HG03565 (cell line): ENCODE results near the gene ARL5A.
"Not testable (repeated sequence)": the region's sequence is repeated elsewhere in the genome, so short reads cannot be mapped to it uniquely, and the experiment has no call there.

ENCODE experiments used
- ATAC-seq: cut with Tn5 transposase; IDR thresholded peaks from one replicate; pipeline ENCODE4 v1.9.1; 2021; ENCODE audit warnings: mild to moderate bottlenecking, moderate library complexity; ENCODE audit not compliant: unreplicated experiment

The ARL5A gene

GRCh38 chr2:151799886-151800292 is 28.3 kb downstream of the ARL5A start:
- no peak for ATAC-seq

DNA sequence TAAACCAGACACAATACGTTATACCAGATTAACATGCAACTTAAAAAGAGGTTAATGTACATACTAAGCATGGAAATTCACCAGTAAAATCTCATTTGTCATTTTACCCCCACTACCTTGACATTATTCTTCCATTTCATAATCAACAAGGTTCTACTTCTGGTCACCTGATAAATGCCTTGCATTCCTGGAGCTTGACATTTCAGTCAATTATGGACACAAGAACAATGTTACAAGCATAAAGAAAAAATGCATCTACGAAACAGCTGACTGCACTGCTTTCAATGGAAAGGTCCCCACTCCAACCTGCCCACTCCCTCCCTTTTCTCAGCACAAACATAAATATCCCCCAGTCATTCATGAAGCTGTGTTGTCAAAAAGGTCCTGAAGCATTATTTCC is 31.4 kb downstream of the ARL5A start:
- no peak for ATAC-seq

DNA sequence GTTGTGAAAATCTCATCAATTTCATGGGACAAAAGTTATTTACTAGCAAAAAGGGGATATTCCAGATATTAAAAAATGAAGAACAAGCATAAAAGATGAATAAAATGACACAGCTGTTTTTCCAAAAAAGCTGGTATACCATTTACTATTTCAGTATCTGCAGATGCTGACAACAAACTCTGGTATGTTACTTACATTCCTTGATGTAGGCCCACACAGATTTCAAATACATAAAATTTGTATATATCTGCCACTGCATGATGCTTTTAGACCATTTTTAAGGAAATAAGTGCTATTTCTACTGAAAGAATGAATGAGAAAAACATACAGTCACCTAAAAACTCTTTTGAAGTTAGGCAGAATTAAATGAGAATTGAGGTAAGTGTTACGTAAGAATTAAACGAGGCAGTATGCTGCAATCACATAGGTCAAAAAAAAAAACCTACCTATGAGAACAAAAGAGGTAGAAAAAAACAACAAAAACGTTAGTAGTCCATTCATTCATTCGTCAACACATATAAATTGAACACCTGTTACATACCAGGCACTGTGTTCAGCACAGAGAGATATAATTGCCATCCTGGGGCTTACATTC is 32.5 kb downstream of the ARL5A start:
- no peak for ATAC-seq

DNA sequence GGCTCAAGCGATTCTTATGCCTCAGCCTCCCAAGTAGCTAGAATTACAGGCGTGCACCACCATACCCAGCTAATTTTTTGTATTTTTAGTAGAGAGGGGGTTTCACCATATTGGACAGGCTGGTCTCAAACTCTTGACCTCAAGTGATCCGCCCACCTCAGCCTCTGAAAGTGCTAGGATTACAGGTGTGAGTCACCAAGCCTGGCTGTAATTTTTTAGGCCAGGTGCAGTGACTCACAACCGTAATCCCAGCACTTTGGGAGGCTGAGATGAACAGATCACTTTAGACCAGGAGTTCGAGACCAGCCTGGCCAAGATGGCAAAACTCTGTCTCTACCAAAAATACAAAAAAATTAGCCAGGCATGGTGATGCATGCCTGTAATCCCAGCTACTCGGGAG is 33.8 kb downstream of the ARL5A start:
- ATAC-seq = not testable (repeated sequence)

DNA sequence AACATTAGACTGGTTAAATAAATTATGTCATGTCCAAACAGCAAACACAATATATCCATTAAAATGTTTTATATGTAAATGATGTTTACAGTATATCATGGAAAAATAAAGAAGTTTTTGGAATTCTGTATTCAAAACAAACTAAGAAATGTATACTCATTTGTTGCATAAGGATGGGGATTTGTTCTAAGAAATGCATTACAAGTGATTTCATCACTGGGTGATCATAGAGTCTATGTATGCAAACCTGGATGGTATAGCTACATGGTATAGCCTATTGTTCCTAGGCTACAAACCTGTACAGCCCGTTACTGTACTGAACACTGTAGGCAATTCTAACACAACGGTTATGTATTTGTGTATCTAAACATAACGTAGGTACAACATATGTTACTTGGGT is 35.1 kb downstream of the ARL5A start:
- ATAC-seq = no peak

- no peak for ATAC-seq
These were observed 35.6 kb downstream of the ARL5A start for GRCh38 chr2:151792589-151792988.

DNA sequence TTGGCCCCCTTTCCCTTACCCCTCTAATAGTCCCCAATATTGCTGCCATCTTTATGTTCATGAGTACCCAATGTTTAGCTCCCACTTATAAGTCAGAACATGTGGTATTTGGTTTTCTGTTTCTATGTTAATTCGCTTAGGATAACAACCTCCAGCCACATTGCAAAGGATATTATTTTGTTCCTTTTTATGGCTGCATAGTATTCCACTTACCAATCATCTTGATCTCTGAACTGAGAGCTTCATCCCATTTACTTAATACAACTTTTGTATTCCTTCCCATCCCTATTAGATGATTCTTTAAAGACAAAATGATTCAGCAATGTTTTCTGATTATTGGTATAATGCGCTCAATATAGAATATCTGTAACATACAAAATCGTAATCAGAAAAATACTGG is 36.7 kb downstream of the ARL5A start:
- no peak for ATAC-seq

GRCh38 chr2:151790689-151791088 is 37.5 kb downstream of the ARL5A start:
- no peak for ATAC-seq

DNA sequence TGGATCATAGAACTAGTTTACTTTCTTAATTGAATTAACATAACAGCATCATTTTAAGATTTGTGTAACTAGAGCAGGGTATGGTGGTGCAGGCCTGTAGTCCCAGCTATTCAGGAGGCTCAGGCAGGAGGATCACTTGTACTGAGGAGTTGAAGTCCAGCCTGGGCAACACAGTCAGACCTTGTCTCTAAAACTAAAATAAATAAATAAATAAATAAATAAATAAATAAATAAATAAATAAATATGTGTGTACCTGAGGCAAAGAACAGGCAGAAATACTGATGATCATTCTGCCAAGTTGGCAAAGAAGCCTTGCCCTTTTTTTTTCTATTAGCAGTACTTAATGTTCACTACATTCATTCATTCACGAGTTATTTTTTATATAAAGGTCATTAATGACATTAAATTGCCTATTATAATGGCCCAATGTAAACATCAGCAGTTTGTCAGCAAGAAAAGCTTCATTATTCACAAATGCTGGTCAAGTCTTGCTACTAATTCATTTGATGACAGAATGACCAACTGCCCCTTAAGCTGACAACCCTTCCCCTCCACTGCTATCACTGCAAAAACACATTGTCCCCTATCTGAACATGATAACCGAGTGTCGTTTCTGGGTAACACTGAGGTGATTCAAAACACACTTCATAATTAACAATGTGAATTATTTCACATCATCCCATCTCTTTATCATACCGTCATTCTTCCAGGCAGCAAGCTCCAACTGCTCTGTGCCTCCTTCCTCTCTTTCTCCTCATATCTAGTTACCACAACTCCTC is 39.0 kb downstream of the ARL5A start:
- ATAC-seq = no peak

DNA sequence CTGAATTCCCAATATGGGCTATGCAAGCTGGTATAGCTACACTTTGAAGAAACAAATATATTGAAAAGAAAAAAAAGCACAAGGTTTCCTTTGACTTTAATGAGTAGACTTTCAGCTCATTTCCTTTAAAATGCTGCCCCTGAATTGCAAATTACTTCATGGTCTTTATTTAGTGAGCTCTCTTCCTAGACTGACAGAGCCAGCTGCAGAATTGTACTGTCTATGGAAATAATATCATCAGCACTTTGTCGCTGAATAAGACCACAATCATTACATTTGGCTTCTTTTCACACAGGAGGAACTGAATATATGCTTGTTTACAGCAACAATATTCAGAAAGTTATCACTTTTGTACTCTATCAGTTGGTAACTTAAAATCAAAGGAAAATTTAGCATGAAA is 41.7 kb downstream of the ARL5A start:
- no peak for ATAC-seq

DNA sequence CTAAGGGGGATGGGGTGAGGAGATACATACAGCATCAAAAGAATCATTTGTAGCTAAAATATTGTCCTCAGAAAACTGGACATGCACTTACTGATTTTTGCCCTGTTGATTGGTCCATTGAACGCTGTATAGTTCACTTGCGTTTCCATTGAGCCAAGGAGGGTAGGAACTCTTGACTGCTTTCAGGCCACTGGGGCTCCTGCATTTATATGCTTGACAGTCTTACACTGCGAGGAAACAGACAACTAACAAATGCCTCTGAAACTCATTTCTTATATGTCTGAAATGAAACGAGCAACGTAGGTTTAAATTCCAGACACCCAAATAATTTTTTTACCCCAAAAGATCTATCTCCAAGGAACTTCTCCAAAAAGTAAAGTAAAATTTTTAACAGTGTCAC is 42.1 kb downstream of the ARL5A start:
- no peak for ATAC-seq

DNA sequence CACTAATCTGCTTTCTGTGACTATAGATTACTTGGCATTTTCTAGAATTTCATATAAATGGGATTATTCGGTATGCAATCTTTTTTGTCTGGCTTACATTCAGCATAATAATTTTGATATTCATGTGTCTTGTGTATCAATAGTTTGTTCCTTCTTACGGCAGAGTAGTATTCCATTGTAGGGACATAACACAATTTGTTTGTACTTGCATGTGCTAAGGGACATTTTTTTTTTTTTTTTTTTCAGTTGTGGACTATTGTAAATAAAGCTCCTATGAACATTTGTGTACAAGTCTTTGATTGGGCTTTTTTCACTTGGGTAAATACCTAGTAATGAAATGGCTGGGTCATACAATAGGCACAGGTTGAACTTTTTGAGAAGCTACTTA is 45.1 kb downstream of the ARL5A start:
- ATAC-seq = no peak

- no peak for ATAC-seq
These were observed 45.7 kb downstream of the ARL5A start for GRCh38 chr2:151782378-151783132.

DNA sequence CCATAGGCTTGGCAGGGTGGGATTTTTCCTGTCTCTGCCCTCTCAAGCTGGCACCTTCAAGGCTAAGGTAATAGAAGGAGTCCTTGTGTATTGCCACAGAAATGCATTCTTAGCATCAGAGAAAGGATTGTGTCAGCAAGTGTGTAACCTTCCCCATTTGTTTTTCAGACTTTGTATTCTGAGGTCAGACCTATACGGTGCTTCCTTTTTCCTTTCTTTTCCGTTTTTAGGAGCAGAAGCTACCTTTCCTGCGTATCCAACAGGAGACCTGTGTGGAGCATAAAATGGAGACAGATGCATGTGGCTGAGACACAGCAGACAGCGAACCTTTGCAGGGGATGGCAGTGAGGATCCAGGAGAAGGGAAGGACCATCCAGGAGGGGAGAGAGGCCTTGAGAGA is 46.6 kb downstream of the ARL5A start:
- no peak for ATAC-seq

DNA sequence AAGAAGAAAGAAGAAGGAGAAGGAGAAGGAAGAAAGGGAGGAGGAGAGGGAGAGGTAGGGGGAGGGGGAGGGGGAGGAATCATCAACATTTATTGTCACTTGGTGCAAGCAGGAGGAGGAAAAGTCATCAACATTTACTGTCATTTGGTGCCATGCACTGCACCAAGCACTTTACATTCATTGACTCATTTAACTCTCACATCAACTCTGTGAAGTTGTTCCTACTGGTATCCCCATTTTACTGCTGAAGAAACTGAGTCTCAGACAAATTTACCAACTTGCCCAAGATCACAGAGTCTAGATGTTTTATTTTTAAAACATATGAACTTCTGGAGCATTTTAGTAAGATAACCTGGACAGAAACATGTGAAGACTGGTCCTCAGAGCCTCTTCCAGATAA is 47.3 kb downstream of the ARL5A start:
- ATAC-seq = no peak

DNA sequence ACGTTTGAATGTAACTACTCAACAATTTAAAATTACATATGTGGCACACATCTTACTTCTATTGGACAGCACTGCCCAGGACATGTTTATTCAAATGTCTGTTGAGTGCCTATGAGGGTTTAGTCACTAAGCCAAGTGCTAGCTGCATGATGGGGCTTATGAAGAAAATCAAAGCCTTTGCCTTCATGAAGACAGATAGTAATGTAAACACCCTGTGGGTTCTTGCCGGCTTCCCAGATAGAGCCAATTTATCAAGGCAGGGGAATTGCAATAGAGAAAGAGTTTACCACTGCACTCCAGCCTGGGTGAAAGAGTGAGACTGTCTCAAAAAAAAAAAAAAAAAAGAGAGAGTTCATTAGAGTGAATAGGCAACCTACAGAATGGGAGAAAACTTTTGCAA is 50.3 kb downstream of the ARL5A start:
- no peak for ATAC-seq

GRCh38 chr2:151777487-151777886 is 50.7 kb downstream of the ARL5A start:
- ATAC-seq = no peak

DNA sequence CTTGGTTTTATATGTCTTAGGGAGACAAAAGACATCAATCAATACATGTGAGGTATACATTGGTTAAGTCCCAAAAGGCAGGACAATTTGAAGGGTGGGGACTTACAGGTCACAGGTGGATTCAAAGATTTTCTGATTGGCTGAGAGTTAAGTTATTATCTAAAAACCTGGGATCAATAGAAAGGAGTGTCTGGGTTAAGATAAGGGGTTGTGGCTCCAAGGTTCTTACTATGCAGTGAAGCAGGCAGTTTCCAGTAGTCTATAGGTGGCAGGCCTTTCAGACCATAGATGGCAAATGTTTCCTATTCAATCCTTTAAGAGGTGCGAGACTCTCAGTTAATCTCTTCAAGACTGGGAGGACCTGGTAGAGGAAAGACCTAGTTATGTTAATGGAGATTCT is 51.9 kb downstream of the ARL5A start:
- no peak for ATAC-seq

DNA sequence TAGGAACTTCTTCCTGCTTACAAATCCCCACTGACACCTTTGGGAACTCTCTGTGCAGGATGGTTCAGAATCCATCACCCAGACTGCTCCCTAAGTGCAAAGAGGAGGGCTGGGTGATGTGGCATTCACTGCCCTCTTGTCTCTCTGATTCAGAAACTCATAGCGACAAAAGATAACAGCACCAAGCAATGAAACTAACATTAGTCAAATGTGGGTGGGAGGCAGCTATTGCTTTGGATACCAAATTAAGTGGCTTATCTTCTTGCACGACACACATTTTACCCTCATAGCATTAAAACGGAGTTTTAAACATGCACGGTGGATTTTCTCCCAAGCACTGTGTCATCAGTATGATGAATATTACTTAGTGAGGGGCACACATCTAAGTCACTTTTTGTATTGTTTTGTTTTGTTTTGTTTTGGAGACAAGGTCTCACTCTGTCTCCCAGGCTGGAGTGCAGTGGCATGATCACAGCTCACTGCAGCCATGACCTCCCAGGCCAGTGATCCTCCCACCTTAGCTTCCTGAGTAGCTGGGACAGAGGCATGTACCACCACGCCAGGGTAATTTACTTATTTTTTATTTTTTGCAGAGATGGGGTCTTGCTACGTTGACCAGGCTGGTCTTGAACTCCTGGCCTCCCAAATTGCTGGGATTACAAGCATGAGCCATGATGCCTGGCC is 53.0 kb downstream of the ARL5A start:
- no peak for ATAC-seq

DNA sequence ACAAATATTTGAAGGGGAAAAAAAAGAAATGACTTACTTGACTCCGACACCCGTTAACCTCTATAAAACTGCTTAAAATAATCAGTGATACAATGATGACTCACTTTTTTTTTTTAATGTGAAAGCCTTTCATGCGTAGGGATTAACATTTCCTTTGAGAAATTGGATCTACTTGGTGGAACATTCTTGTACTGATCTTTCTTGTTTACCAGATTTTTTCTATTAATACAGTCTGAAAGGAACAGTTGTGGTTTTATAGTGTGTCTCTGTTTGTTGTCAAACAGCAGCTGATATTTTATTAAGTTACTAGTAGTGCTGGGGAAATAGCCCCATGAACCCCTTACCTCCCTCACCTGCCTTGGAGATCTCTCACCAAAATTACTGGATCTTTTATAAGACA is 53.7 kb downstream of the ARL5A start:
- ATAC-seq = no peak

GRCh38 chr2:151771599-151772358 is 56.4 kb downstream of the ARL5A start:
- ATAC-seq = peak; percentile 95
